ENCODE results near the gene PARP6.
A peak's percentile ranks its signal among the peaks of the same experiment; 100 is the strongest.

The PARP6 gene

DNA sequence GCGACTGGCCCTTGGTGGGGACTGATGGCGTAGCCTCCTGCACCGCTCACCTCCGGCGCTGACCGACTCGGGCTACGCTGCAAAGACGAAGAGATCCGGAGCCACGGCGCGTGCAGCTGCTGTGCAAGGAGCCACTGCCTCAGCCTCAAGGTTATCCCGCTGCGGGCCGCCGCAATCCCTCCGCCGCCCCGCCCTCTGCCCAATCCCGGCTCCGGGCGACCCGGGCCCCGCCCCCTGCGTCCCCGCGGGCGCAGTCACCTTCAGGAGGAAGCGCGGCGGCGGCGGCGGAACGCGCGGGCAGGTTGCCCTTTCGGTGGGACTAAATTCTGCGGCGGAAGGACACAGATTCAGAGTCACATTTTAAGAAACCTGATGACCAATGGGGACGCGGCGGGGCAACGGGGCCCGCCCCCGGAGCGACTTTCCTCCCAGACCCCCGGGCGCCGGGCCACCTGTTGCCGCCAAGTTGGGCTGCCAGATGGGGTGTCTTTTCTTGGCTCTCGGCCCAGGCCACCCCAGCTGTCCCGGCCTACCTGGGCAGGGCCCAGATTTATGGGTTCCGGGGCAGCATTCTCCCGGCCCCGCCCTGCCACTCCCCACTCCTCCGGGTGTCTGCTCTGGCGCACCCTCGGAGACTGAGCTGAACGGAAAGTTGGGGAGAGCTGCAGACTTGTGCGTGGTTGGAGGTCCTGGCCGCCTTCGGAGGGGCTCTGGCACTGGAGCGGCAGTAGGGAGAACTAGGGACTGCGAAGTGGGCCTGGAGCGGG lies 41.1 kb downstream of the PARP6 start, which contains the start of gene PKM:
Gene PKM (minus strand): TSS at position 125 of the 767 bp plus-strand sequence. CDS start 12,093 bp downstream, outside the sequence.
- Histone ChIP-seq H3K27ac (peak within 1 kb of the TSS; percentile 90), H3K4me3 (ENCODE audit: low read depth, low read length) (peak within 1 kb of the TSS; percentile 90), H3K27me3 (replicated peaks) (no peaks in the 10 kb centered on the region), H3K36me3 (replicated peaks) (peaks cover 6% of the 10 kb centered on the region)
- peak; percentile 95 for DNase-seq
- in situ Hi-C loops (cut with HindIII; ENCODE audit: low pct_ligation_motif_present, low sequenced_read_pairs), result no loop called here
- TF ChIP-seq, protein P1, sequence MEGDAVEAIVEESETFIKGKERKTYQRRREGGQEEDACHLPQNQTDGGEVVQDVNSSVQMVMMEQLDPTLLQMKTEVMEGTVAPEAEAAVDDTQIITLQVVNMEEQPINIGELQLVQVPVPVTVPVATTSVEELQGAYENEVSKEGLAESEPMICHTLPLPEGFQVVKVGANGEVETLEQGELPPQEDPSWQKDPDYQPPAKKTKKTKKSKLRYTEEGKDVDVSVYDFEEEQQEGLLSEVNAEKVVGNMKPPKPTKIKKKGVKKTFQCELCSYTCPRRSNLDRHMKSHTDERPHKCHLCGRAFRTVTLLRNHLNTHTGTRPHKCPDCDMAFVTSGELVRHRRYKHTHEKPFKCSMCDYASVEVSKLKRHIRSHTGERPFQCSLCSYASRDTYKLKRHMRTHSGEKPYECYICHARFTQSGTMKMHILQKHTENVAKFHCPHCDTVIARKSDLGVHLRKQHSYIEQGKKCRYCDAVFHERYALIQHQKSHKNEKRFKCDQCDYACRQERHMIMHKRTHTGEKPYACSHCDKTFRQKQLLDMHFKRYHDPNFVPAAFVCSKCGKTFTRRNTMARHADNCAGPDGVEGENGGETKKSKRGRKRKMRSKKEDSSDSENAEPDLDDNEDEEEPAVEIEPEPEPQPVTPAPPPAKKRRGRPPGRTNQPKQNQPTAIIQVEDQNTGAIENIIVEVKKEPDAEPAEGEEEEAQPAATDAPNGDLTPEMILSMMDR (IDR thresholded peaks at IDR 0.05; ENCODE audit: low read depth, low read length, missing control alignments), result no peak

DNA sequence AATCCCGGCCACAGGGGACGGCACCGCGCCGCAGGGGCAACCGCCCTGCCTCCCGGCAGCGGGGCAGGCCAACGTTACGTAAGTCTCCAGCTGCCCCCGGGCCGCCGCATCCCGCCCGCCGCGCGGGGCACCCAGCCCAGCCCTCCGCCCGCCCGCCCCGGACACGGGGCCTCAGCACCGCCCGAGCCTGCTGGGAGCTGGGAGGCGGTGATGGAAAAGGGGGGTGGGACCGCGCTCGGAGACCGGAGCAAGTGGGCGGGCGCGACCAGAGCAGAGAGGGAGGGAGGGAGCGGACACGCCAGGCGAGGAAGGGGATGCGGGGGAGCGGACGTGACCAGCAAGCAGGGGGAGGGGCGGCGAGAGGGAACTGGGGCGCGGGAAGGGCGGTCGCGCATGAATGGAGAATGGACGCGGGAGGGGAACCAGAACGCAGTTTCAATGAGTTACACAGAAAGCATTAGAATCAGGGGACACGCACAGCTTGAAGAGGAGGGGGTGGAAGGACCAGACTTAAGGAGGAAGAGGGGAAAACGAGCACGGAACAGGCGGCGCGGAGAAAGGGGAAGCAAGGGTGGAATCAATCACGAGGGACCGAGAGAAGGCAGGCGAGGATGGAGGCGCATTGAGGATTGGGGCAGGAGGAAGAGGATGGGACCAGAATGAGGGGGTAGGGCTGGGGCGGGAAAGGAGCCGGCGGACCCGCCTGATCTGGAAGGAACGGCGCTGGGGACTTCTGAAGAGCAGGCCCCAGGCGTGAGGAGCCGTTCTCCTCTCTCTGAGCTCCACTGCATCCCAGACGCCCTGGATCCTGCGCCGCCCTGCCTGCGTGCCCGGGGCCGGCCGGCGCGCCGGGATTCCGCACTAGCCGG lies 41.9 kb downstream of the PARP6 start:
- Histone ChIP-seq H3K4me3 (ENCODE audit: low read depth, low read length) (peak overlapping the region; percentile 90), H3K27me3 (replicated peaks) (no peaks in the 10 kb centered on the region), H3K27ac (peak overlapping the region; percentile 90), H3K36me3 (replicated peaks) (peaks cover 6% of the 10 kb centered on the region)
- peak; percentile 85 for DNase-seq
- TF ChIP-seq, protein P1 (IDR thresholded peaks at IDR 0.05; ENCODE audit: low read depth, low read length, missing control alignments), result no peak
- in situ Hi-C loops (cut with HindIII; ENCODE audit: low pct_ligation_motif_present, low sequenced_read_pairs), result no loop called here

DNA sequence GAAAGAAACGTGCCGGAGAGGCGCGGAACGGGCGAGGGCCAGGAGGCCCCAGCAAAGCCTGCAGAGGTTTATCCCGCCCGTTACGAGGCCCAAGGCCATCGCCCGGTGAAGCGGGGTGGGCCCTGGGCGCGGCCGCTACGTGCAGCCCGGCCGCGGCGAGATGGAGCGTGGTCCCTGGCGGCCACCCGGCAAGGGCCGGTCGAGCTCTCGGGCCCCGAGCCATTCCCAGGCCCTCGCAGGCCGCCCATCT lies 42.5 kb downstream of the PARP6 start:
- Histone ChIP-seq H3K36me3 (replicated peaks) (peaks cover 6% of the 10 kb centered on the region), H3K27me3 (replicated peaks) (no peaks in the 10 kb centered on the region), H3K4me3 (ENCODE audit: low read depth, low read length) (peak overlapping the region; percentile 90), H3K27ac (peak overlapping the region; percentile 90)
- in situ Hi-C loops (cut with HindIII; ENCODE audit: low pct_ligation_motif_present, low sequenced_read_pairs), result no loop called here
- no peak for DNase-seq
- TF ChIP-seq, protein P1 (IDR thresholded peaks at IDR 0.05; ENCODE audit: low read depth, low read length, missing control alignments), result no peak

DNA sequence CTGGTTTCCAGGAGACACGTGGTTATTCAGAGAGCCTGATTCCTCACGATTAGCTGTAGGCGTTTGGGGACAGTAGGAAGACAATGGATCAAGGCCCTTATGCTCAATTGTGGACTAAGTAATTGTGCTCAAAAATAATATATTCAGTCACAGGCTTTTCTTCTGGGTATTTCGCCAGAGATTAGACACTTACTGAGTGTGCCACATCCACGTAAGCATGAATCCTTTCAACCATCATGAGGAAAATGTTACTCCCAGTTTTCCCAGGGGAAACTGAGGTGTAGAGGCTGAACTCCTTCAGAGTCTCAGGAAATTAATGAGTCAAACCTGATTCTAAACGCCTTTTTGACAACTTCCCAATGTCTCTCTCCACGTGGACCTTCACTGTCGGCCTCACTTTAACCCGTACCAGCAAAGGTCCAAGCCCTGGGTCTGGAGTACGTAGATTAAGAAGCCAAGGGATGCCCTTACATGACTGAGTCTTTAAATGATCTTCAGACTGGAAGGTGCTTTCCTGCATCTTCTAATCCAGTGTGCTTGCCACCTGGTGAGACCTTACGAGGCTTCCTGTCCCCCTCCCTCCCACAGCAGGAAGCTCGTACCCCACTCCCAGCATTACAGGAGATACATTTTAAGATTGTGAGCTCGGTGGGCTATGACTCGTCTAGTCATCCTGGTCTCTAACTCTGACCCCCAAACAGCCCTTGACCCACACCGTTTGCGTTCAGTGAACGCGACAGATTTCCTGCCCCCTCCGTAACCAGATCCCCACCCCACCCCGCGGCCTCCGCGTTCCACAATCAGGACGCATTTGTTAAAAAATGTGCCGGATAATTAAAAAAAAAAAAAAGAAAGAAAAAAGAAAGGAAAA lies 43.0 kb downstream of the PARP6 start:
- in situ Hi-C loops (cut with HindIII; ENCODE audit: low pct_ligation_motif_present, low sequenced_read_pairs), result no loop called here
- DNase-seq, result no peak
- TF ChIP-seq, protein P1 (IDR thresholded peaks at IDR 0.05; ENCODE audit: low read depth, low read length, missing control alignments), result no peak
- H3K36me3 ChIP-seq (replicated peaks), result peaks cover 9% of the 10 kb centered on the region
- peak overlapping the region; percentile 90 for H3K27ac ChIP-seq
- H3K4me3 ChIP-seq (ENCODE audit: low read depth, low read length), result peak overlapping the region; percentile 90
- no peaks in the 10 kb centered on the region for H3K27me3 ChIP-seq (replicated peaks)

DNA sequence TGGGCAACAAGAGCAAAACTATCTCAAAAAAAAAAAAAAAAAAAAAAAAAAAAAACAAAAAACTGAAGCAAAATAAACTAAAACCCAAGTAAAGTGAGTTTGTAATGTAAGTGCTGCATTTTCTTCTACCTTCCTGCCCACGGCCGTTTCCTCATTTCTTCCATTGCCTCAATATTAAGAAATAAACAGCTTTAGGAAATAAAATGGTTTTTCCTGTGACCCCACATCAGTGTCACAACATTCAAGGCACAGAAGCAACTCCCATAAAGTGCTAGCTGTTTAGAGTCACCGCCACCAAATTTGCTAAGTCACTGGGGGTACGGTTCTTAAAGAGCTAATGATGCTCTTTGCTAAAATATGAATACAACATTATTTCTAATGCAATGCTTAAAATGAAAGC lies 44.6 kb downstream of the PARP6 start:
- Histone ChIP-seq H3K4me3 (ENCODE audit: low read depth, low read length) (peak overlapping the region; percentile 90), H3K36me3 (replicated peaks) (peaks cover 18% of the 10 kb centered on the region), H3K27ac (peak overlapping the region; percentile 90), H3K27me3 (replicated peaks) (no peaks in the 10 kb centered on the region)
- in situ Hi-C loops (cut with HindIII; ENCODE audit: low pct_ligation_motif_present, low sequenced_read_pairs), result no loop called here
- TF ChIP-seq, protein P1 (IDR thresholded peaks at IDR 0.05; ENCODE audit: low read depth, low read length, missing control alignments), result no peak
- no peak for DNase-seq

All from brain microvascular endothelial cell (primary cell).